Neural progenitor cell (in vitro differentiated cells): ENCODE data around the gene PKDREJ.

Experiments
- EZH2phosphoT487 ChIP-seq: fragments of 200-600 bp; sonication (generic); IDR thresholded peaks from 2 replicates; pipeline ENCODE4 v1.6.1; 2017; ENCODE audit warnings: antibody characterized with exemption
- TF ChIP-seq, protein P1 (sequence below): fragments of 200-600 bp; sonication (generic); IDR thresholded peaks from 2 replicates; pipeline ENCODE4 v1.5.1; 2017; ENCODE audit warnings: antibody characterized with exemption, mild to moderate bottlenecking

DNA sequence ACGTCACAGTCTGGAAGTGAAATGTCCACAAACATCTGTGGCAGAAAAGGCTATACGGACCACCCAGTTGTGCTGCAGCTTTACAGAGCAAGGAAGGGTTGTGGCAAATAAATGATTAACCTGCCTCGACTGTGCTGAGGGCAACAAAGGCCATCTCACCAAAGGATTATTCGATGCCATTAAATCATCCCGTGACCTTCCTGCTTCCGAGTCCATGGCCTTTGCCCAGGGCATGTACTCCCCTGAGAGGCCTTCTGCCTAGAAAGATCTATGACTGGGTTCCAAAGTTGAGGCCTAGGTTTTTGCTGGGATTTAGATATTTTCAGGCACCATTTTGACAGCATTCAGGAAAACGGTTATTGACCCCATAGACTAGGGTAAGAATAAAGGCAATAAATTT, 22.2 kb downstream of the PKDREJ start:
- TF ChIP-seq, protein P1, sequence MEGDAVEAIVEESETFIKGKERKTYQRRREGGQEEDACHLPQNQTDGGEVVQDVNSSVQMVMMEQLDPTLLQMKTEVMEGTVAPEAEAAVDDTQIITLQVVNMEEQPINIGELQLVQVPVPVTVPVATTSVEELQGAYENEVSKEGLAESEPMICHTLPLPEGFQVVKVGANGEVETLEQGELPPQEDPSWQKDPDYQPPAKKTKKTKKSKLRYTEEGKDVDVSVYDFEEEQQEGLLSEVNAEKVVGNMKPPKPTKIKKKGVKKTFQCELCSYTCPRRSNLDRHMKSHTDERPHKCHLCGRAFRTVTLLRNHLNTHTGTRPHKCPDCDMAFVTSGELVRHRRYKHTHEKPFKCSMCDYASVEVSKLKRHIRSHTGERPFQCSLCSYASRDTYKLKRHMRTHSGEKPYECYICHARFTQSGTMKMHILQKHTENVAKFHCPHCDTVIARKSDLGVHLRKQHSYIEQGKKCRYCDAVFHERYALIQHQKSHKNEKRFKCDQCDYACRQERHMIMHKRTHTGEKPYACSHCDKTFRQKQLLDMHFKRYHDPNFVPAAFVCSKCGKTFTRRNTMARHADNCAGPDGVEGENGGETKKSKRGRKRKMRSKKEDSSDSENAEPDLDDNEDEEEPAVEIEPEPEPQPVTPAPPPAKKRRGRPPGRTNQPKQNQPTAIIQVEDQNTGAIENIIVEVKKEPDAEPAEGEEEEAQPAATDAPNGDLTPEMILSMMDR = no peak
- no peak for TF ChIP-seq EZH2phosphoT487
